GM12875 (cell line): ENCODE results near the gene DSCAM.
A peak's percentile ranks its signal among the peaks of the same experiment; 100 is the strongest.

ENCODE experiments used
- H3K4me3 ChIP-seq: one replicate; pipeline ENCODE4 v1.5.1; 2011; ENCODE audit warnings: low read depth, low read length, control low read depth
- CTCF ChIP-seq: IDR thresholded peaks from 2 replicates; pipeline ENCODE4 v1.5.1; 2011; ENCODE audit warnings: low read depth, mild to moderate bottlenecking, control low read depth, inconsistent platforms, low read length, moderate library complexity, borderline replicate concordance; ENCODE audit not compliant: insufficient read depth

DSCAM gene

GRCh38 chr21:40151611-40152010, 695.3 kb downstream of the DSCAM start:
- no peak overlapping the region for H3K4me3 ChIP-seq

GRCh38 chr21:40146216-40146837, 700.6 kb downstream of the DSCAM start:
- no peak for TF ChIP-seq CTCF
- H3K4me3 ChIP-seq, result no peak overlapping the region

More at GRCh38 chr21:40151611-40152010, 695.3 kb downstream of the DSCAM start:
- no peak for TF ChIP-seq CTCF

- H3K4me3 ChIP-seq, result no peak overlapping the region
- peak; percentile 34; the same call in 1 of the 2 replicates for TF ChIP-seq CTCF
Observed at GRCh38 chr21:40143822-40144525, 703.0 kb downstream of the DSCAM start.

GRCh38 chr21:40141621-40142020, 705.3 kb downstream of the DSCAM start:
- TF ChIP-seq CTCF, result no peak
- no peak overlapping the region for H3K4me3 ChIP-seq

GRCh38 chr21:40140675-40141074, 706.3 kb downstream of the DSCAM start:
- TF ChIP-seq CTCF, result no peak
- H3K4me3 ChIP-seq, result no peak overlapping the region

- no peak overlapping the region for H3K4me3 ChIP-seq
- no peak for TF ChIP-seq CTCF
Observed at GRCh38 chr21:40139636-40140035, 707.3 kb downstream of the DSCAM start.

- TF ChIP-seq CTCF, result no peak
- no peak overlapping the region for H3K4me3 ChIP-seq
Observed at GRCh38 chr21:40136571-40136970, 710.4 kb downstream of the DSCAM start.
